GM23338 (cell line): ENCODE data around the gene FIBP. TPM values are rescaled to one million over a fixed set of nuclear protein-coding genes. Genes with fewer than 3 reads are reported as not detected.

Experiments used
- ATAC-seq: fragments of 200-7000 bp; cut with Tn5 transposase; 3 replicates; pipeline ENCODE4 v1.9.1; 2020
- DNase-seq: peaks from one replicate; pipeline ENCODE4 v3.0.0-alpha.2; 2015; ENCODE audit warnings: low spot score
- H2AFZ ChIP-seq: fragments of 200-600 bp; sonication (generic); 2 replicates; pipeline ENCODE4 v1.8.0; 2016; ENCODE audit warnings: antibody characterized with exemption, mild to moderate bottlenecking, moderate library complexity
- H3F3A ChIP-seq: fragments of 200-600 bp; sonication (generic); replicated peaks from 2 replicates; pipeline ENCODE4 v1.8.0; 2017; ENCODE audit warnings: antibody characterized with exemption, mixed run types, low read depth
- H3K27ac ChIP-seq: fragments of 200-600 bp; sonication (generic); 2 replicates; pipeline ENCODE4 v1.6.1; 2016; ENCODE audit warnings: low read depth
- H3K27me3 ChIP-seq: fragments of 200-600 bp; sonication (generic); 2 replicates; pipeline ENCODE4 v1.8.0; 2016; ENCODE audit warnings: mild to moderate bottlenecking, mixed run types, moderate library complexity; ENCODE audit not compliant: insufficient read depth
- H3K36me3 ChIP-seq: fragments of 200-600 bp; sonication (generic); 2 replicates; pipeline ENCODE4 v1.8.0; 2016; ENCODE audit warnings: mild to moderate bottlenecking; ENCODE audit not compliant: insufficient read depth
- H3K4me1 ChIP-seq: fragments of 200-600 bp; sonication (generic); 2 replicates; pipeline ENCODE4 v1.8.0; 2016; ENCODE audit warnings: mild to moderate bottlenecking, moderate library complexity; ENCODE audit not compliant: insufficient read depth
- H3K4me2 ChIP-seq: fragments of 200-600 bp; sonication (generic); 2 replicates; pipeline ENCODE4 v1.7.1; 2017; ENCODE audit warnings: mixed run types
- H3K4me3 ChIP-seq: fragments of 200-600 bp; sonication (generic); 2 replicates; pipeline ENCODE4 v1.6.1; 2016; ENCODE audit warnings: mixed run types
- H3K79me2 ChIP-seq: fragments of 200-600 bp; sonication (generic); replicated peaks from 2 replicates; pipeline ENCODE4 v1.8.0; 2017; ENCODE audit warnings: mild to moderate bottlenecking; ENCODE audit not compliant: insufficient read depth
- H3K9me2 ChIP-seq: fragments of 200-600 bp; sonication (generic); 2 replicates; pipeline ENCODE4 v1.8.0; 2017; ENCODE audit not compliant: insufficient read depth
- H4K20me1 ChIP-seq: fragments of 200-600 bp; sonication (generic); replicated peaks from 2 replicates; pipeline ENCODE4 v1.8.0; 2017; ENCODE audit warnings: mild to moderate bottlenecking; ENCODE audit not compliant: insufficient read depth
- H3K27ac Mint-ChIP-seq: 2 replicates; pipeline ENCODE4 v1.8.0; 2020; ENCODE audit warnings: inconsistent platforms, mild to moderate bottlenecking, moderate library complexity, mixed read lengths
- H3K27me3 Mint-ChIP-seq: 3 replicates; pipeline ENCODE4 v1.8.0; 2022; ENCODE audit warnings: low read depth, mild to moderate bottlenecking, moderate library complexity, mixed read lengths, inconsistent platforms; ENCODE audit not compliant: insufficient read depth, poor library complexity
- H3K36me3 Mint-ChIP-seq: 3 replicates; pipeline ENCODE4 v1.8.0; 2021; ENCODE audit warnings: low read depth, mild to moderate bottlenecking, inconsistent platforms, moderate library complexity, mixed read lengths
- H3K4me1 Mint-ChIP-seq: 3 replicates; pipeline ENCODE4 v1.8.0; 2020; ENCODE audit warnings: mild to moderate bottlenecking, inconsistent platforms, mixed read lengths
- H3K4me3 Mint-ChIP-seq: 3 replicates; pipeline ENCODE4 v1.8.0; 2021; ENCODE audit warnings: moderate library complexity, mild to moderate bottlenecking, inconsistent platforms, mixed read lengths
- H3K9me3 Mint-ChIP-seq: 3 replicates; pipeline ENCODE4 v1.8.0; 2020; ENCODE audit warnings: moderate library complexity, mild to moderate bottlenecking, inconsistent platforms, mixed read lengths
- CTCF ChIP-seq, 2 experiments: fragments of 200-600 bp in 1 of 2; sonication (generic) in 1 of 2; conservative IDR thresholded peaks; 2 replicates each; pipeline versions ENCODE4 v1.5.1 to v1.6.1; 2016 to 2017; ENCODE audit warnings: antibody characterized with exemption in 2 of 2, low read depth in 2 of 2, mild to moderate bottlenecking in 2 of 2, moderate library complexity in 1 of 2
- EZH2 ChIP-seq: fragments of 200-600 bp; sonication (generic); IDR thresholded peaks from one replicate; pipeline ENCODE4 v1.8.0; 2017; ENCODE audit warnings: antibody characterized with exemption, mild to moderate bottlenecking, low read depth; ENCODE audit not compliant: unreplicated experiment
- EZH2phosphoT487 ChIP-seq: fragments of 200-600 bp; sonication (generic); IDR thresholded peaks from one replicate; pipeline ENCODE4 v1.8.1; 2018; ENCODE audit warnings: antibody characterized with exemption; ENCODE audit not compliant: unreplicated experiment
- POLR2AphosphoS5 ChIP-seq: IDR thresholded peaks from 2 replicates; pipeline ENCODE4 v1.6.1; 2016; ENCODE audit warnings: antibody characterized with exemption, low read depth
- polyA plus RNA-seq: library from polyadenylated mRNA; unstranded; fragments of >200 nt; fragmentation: Nextera tagmentation; extraction: Ambion mirVana; gene quantifications from 2 replicates; pipeline ENCODE4 v1.2.1, GENCODE V29; 2016
- total RNA-seq: library from RNA; depleted of rRNA; stranded (reverse); fragments of >200 nt; shearing (Covaris generic); gene quantifications from 2 replicates; pipeline ENCODE4 v1.2.3, GENCODE V29; 2014
- TF ChIP-seq, protein P1 (sequence below): fragments of 250-450 bp; sonication (Bioruptor Pico); IDR thresholded peaks from 2 replicates; pipeline ENCODE4 v1.5.0; 2020; ENCODE audit warnings: mild to moderate bottlenecking, moderate library complexity
- TF ChIP-seq, protein P2 (sequence below): IDR thresholded peaks from 2 replicates; pipeline ENCODE4 v1.6.1; 2016; ENCODE audit warnings: antibody characterized with exemption

FIBP gene
- total and polyA plus RNA-seq, 2 experiments from 2014 or later, result 79.0 to 102 TPM

GRCh38 chr11:65859812-65860277, 28.4 kb downstream of the FIBP start:
- no peak for ATAC-seq

GRCh38 chr11:65859095-65859811, 29.0 kb downstream of the FIBP start:
- TF ChIP-seq CTCF (conservative IDR thresholded peaks at IDR 0.05; ENCODE audit: low read depth in 2 of 2) (peak in 1 of 2 experiments; percentile 55; a peak in 2 of 4 replicates), EZH2phosphoT487 (no peak), POLR2AphosphoS5 (peak; percentile 87)
- TF ChIP-seq, protein P1, sequence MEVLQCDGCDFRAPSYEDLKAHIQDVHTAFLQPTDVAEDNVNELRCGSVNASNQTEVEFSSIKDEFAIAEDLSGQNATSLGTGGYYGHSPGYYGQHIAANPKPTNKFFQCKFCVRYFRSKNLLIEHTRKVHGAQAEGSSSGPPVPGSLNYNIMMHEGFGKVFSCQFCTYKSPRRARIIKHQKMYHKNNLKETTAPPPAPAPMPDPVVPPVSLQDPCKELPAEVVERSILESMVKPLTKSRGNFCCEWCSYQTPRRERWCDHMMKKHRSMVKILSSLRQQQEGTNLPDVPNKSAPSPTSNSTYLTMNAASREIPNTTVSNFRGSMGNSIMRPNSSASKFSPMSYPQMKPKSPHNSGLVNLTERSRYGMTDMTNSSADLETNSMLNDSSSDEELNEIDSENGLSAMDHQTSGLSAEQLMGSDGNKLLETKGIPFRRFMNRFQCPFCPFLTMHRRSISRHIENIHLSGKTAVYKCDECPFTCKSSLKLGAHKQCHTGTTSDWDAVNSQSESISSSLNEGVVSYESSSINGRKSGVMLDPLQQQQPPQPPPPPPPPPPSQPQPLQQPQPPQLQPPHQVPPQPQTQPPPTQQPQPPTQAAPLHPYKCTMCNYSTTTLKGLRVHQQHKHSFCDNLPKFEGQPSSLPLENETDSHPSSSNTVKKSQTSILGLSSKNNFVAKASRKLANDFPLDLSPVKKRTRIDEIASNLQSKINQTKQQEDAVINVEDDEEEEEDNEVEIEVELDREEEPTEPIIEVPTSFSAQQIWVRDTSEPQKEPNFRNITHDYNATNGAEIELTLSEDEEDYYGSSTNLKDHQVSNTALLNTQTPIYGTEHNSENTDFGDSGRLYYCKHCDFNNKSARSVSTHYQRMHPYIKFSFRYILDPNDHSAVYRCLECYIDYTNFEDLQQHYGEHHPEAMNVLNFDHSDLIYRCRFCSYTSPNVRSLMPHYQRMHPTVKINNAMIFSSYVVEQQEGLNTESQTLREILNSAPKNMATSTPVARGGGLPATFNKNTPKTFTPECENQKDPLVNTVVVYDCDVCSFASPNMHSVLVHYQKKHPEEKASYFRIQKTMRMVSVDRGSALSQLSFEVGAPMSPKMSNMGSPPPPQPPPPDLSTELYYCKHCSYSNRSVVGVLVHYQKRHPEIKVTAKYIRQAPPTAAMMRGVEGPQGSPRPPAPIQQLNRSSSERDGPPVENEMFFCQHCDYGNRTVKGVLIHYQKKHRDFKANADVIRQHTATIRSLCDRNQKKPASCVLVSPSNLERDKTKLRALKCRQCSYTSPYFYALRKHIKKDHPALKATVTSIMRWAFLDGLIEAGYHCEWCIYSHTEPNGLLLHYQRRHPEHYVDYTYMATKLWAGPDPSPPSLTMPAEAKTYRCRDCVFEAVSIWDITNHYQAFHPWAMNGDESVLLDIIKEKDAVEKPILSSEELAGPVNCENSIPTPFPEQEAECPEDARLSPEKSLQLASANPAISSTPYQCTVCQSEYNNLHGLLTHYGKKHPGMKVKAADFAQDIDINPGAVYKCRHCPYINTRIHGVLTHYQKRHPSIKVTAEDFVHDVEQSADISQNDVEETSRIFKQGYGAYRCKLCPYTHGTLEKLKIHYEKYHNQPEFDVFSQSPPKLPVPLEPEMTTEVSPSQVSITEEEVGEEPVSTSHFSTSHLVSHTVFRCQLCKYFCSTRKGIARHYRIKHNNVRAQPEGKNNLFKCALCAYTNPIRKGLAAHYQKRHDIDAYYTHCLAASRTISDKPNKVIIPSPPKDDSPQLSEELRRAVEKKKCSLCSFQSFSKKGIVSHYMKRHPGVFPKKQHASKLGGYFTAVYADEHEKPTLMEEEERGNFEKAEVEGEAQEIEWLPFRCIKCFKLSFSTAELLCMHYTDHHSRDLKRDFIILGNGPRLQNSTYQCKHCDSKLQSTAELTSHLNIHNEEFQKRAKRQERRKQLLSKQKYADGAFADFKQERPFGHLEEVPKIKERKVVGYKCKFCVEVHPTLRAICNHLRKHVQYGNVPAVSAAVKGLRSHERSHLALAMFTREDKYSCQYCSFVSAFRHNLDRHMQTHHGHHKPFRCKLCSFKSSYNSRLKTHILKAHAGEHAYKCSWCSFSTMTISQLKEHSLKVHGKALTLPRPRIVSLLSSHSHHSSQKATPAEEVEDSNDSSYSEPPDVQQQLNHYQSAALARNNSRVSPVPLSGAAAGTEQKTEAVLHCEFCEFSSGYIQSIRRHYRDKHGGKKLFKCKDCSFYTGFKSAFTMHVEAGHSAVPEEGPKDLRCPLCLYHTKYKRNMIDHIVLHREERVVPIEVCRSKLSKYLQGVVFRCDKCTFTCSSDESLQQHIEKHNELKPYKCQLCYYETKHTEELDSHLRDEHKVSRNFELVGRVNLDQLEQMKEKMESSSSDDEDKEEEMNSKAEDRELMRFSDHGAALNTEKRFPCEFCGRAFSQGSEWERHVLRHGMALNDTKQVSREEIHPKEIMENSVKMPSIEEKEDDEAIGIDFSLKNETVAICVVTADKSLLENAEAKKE (CRISPR knock-in tag), result no peak
- TF ChIP-seq, protein P2, sequence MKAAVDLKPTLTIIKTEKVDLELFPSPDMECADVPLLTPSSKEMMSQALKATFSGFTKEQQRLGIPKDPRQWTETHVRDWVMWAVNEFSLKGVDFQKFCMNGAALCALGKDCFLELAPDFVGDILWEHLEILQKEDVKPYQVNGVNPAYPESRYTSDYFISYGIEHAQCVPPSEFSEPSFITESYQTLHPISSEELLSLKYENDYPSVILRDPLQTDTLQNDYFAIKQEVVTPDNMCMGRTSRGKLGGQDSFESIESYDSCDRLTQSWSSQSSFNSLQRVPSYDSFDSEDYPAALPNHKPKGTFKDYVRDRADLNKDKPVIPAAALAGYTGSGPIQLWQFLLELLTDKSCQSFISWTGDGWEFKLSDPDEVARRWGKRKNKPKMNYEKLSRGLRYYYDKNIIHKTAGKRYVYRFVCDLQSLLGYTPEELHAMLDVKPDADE, result peak; percentile 35; the same call in 1 of the 2 replicates
- Histone ChIP-seq H3K4me2 (peak overlapping the region; percentile 99), H3F3A (peaks cover 49% of the 10 kb centered on the region), H4K20me1 (peaks cover 31% of the 10 kb centered on the region), H3K4me1 (peaks cover 11% of the 10 kb centered on the region), H3K79me2 (peaks cover 43% of the 10 kb centered on the region), H3K27me3 (no peaks in the 10 kb centered on the region), H2AFZ (no peak overlapping the region), H3K9me2 (no peaks in the 10 kb centered on the region), H3K27ac (peak overlapping the region; percentile 96), H3K4me3 (peak overlapping the region; percentile 95), H3K36me3 (peaks cover 22% of the 10 kb centered on the region)
- ATAC-seq, result peak; percentile 68
- H3K27me3 Mint-ChIP-seq, result peaks cover 36% of the 10 kb centered on the region
- H3K27ac Mint-ChIP-seq, result peak overlapping the region; percentile 97
- peaks cover 56% of the 10 kb centered on the region for H3K36me3 Mint-ChIP-seq
- peak overlapping the region; percentile 91 for H3K4me3 Mint-ChIP-seq
- H3K4me1 Mint-ChIP-seq, result peaks cover 28% of the 10 kb centered on the region
- peaks cover 4% of the 10 kb centered on the region; the same call in 2 of the 3 replicates for H3K9me3 Mint-ChIP-seq
- DNase-seq, result peak; percentile 100

More at GRCh38 chr11:65859812-65860277, 28.4 kb downstream of the FIBP start:
- Histone ChIP-seq H3K79me2 (peaks cover 37% of the 10 kb centered on the region), H2AFZ (no peak overlapping the region), H4K20me1 (peaks cover 25% of the 10 kb centered on the region), H3K4me2 (peak overlapping the region; percentile 99), H3K27me3 (no peaks in the 10 kb centered on the region), H3K9me2 (no peaks in the 10 kb centered on the region), H3K36me3 (peaks cover 16% of the 10 kb centered on the region), H3K4me3 (peak overlapping the region; percentile 95), H3K27ac (peak overlapping the region; percentile 96), H3K4me1 (peaks cover 11% of the 10 kb centered on the region), H3F3A (peaks cover 43% of the 10 kb centered on the region)
- Mint-ChIP-seq H3K4me1 (peaks cover 25% of the 10 kb centered on the region), H3K4me3 (peak overlapping the region; percentile 91), H3K9me3 (peaks cover 4% of the 10 kb centered on the region; the same call in 2 of the 3 replicates), H3K27ac (peak overlapping the region; percentile 97), H3K36me3 (peaks cover 52% of the 10 kb centered on the region), H3K27me3 (peaks cover 34% of the 10 kb centered on the region)
- no peak for TF ChIP-seq EZH2
- TF ChIP-seq, protein P2, result no peak
- DNase-seq, result no peak
